Esophagus muscularis mucosa (tissue), 4 donors: Measurements from ENCODE around the gene ABTB1.

Experiments
- EP300 ChIP-seq: sonication (generic); formaldehyde crosslinking; IDR thresholded peaks from one replicate; pipeline ENCODE4 v1.6.1; 2017; ENCODE audit warnings: antibody characterized with exemption
- POLR2A ChIP-seq: fragments of 450-650 bp; IDR thresholded peaks from one replicate; pipeline ENCODE4 v1.6.1; 2017; ENCODE audit warnings: antibody characterized with exemption, moderate library complexity, mild to moderate bottlenecking, low read depth
- POLR2AphosphoS5 ChIP-seq, 2 donors: sonication (generic); formaldehyde crosslinking; IDR thresholded peaks; one replicate each; pipeline ENCODE4 v1.6.1; 2017; ENCODE audit warnings: antibody characterized with exemption in 2 of 2
- TF ChIP-seq, protein P1 (sequence below), 3 experiments: fragments of 200-600 bp in 2 of 3; fragments of 450-650 bp in 1 of 3; sonication (generic) in 2 of 3; IDR thresholded peaks; one replicate each; pipeline ENCODE4 v1.5.1; 2017 to 2019; ENCODE audit warnings: antibody characterized with exemption in 3 of 3, mild to moderate bottlenecking in 2 of 3, moderate library complexity in 1 of 3

DNA sequence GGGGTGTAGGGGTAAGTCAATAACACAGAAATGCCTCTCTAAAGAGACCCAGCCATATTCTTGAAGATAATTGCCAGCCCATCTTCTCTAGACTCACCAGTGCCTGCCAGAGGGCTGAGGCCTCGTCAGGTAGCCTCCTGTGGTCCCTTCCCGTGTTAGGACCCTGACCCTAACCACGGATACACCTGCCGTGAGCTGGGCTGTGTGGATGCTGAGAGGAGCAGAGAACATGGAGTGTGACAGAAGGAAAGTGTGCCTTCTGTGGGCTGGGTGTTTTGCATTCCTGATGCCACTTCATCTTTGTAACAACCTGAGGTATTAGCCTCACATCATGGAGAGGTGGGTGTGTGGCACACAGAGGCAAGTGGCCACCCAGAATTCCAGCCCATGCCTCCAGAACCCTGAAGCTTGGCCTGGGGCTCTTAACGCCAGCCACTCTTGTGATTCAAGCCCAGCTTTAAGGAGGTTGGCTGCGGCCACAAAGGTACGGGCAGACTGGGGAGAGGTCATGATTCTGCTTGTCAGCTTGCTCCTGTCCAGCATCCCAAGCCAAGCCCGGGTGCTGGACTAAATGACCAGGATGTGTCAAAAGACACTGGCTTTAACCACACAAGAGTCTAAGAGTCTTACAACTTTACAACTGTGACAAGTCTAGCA lies 21.1 kb upstream of the ABTB1 start:
- TF ChIP-seq, protein P1, sequence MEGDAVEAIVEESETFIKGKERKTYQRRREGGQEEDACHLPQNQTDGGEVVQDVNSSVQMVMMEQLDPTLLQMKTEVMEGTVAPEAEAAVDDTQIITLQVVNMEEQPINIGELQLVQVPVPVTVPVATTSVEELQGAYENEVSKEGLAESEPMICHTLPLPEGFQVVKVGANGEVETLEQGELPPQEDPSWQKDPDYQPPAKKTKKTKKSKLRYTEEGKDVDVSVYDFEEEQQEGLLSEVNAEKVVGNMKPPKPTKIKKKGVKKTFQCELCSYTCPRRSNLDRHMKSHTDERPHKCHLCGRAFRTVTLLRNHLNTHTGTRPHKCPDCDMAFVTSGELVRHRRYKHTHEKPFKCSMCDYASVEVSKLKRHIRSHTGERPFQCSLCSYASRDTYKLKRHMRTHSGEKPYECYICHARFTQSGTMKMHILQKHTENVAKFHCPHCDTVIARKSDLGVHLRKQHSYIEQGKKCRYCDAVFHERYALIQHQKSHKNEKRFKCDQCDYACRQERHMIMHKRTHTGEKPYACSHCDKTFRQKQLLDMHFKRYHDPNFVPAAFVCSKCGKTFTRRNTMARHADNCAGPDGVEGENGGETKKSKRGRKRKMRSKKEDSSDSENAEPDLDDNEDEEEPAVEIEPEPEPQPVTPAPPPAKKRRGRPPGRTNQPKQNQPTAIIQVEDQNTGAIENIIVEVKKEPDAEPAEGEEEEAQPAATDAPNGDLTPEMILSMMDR (IDR thresholded peaks at IDR 0.05) = no peak
- TF ChIP-seq POLR2A (no peak), EP300 (no peak), POLR2AphosphoS5 (IDR thresholded peaks at IDR 0.05) (no peak)
